ENCODE results near the gene MAN1C1. TPM values are rescaled to one million over a fixed set of nuclear protein-coding genes. Genes with fewer than 3 reads are reported as not detected.

MAN1C1 gene
- total and polyA plus RNA-seq, 2 donors from 2014 or later, result 31.7 to 65.5 TPM

GRCh38 chr1:25799935-25800702 is 183.5 kb downstream of the MAN1C1 start, which contains the start of gene SELENON:
SELENON (plus strand) TSS chr1:25800193; CDS start chr1:25800231, 38 bp downstream.
- H3K27me3 ChIP-seq (ENCODE audit: control insufficient read depth, insufficient read depth, low read length), result no peaks in the 10 kb centered on the region
- intact Hi-C loops (cut with DNase I), result loop anchor here (10.0 kb wide), 1 partner anchor 185 kb away; the partner anchor contains the start of gene MAN1C1
- DNase-seq (peak; percentile 68 to 92 (median 83)), FAIRE-seq (no peak)
- H3K36me3 ChIP-seq (ENCODE audit: control insufficient read depth in 2 of 3, insufficient read depth in 3 of 3, low read length in 3 of 3), result peaks cover 0 to under 1% (median 0%) of the 10 kb centered on the region in 3 donors
- H3K9ac ChIP-seq (ENCODE audit: low read length in 3 of 3), result peak within 1 kb of the TSS; percentile 30 to 77 (median 44)
- no peaks in the 10 kb centered on the region for H3K9me3 ChIP-seq (ENCODE audit: control insufficient read depth in 2 of 3, insufficient read depth in 1 of 3, low read length in 3 of 3)
- H3K27ac ChIP-seq (ENCODE audit: low read depth in 2 of 2, low read length in 2 of 2), result peak within 1 kb of the TSS; percentile 69 to 81
- peak within 1 kb of the TSS; percentile 56 to 65 (median 59) for H3K4me3 ChIP-seq (ENCODE audit: low read length in 3 of 3)
- TF ChIP-seq CTCF (IDR thresholded peaks at IDR 0.05; ENCODE audit: borderline replicate concordance, extremely low read depth, insufficient read depth), result no peak
- H3K4me1 ChIP-seq (ENCODE audit: control insufficient read depth in 2 of 3, insufficient read depth in 2 of 3, low read depth in 1 of 3, low read length in 3 of 3), result peaks cover 0 to 30% (median 15%) of the 10 kb centered on the region in 3 donors

DNA sequence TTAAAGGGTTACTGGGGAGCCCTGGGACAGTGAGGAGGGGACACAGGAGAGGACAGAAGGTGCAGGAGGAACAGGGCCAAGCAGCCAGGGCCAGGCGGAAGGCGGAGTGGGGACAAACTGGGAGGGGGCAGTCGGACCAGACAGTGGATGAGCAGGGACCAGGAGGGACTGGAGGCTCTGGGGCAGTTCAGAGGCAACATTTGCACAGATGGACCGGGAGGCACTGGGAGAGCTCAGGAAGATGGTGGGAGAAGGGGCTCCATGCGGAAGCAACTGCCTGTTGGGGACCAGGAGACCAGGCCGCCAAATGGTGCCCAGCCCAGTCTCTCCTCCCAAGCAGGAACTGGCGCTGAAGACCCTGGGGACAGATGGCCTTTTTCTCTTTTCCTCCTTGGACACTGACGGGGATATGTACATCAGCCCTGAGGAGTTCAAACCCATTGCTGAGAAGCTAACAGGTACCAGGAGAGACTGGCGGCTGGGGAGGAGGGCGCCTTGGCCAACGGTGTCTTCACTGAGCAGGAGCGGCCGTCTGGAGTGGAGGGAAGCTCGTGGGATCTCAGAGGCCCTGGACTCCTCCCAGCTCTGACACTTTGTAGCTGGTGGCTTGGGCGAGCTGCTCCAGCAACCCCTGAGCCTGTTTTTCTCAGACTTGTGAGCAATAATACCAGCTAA is 184.2 kb downstream of the MAN1C1 start:
- TF ChIP-seq CTCF (IDR thresholded peaks at IDR 0.05; ENCODE audit: borderline replicate concordance, extremely low read depth, insufficient read depth), result no peak
- DNase-seq (peak in 2 of 5 donors; percentile 18 to 60), FAIRE-seq (no peak)
- Histone ChIP-seq H3K27ac (ENCODE audit: low read depth in 2 of 2, low read length in 2 of 2) (no peak overlapping the region), H3K4me3 (ENCODE audit: low read length in 3 of 3) (peak overlapping the region; percentile 56 to 65 (median 59)), H3K36me3 (ENCODE audit: control insufficient read depth in 2 of 3, insufficient read depth in 3 of 3, low read length in 3 of 3) (peaks cover 0 to 5% (median 0%) of the 10 kb centered on the region in 3 donors), H3K4me1 (ENCODE audit: control insufficient read depth in 2 of 3, insufficient read depth in 2 of 3, low read depth in 1 of 3, low read length in 3 of 3) (peaks cover 0 to 32% (median 15%) of the 10 kb centered on the region in 3 donors), H3K9me3 (ENCODE audit: control insufficient read depth in 2 of 3, insufficient read depth in 1 of 3, low read length in 3 of 3) (no peaks in the 10 kb centered on the region), H3K9ac (ENCODE audit: low read length in 3 of 3) (peak overlapping the region; percentile 30 to 77 (median 44)), H3K27me3 (ENCODE audit: control insufficient read depth, insufficient read depth, low read length) (no peaks in the 10 kb centered on the region)
- intact Hi-C loops (cut with DNase I), result no loop called here

DNA sequence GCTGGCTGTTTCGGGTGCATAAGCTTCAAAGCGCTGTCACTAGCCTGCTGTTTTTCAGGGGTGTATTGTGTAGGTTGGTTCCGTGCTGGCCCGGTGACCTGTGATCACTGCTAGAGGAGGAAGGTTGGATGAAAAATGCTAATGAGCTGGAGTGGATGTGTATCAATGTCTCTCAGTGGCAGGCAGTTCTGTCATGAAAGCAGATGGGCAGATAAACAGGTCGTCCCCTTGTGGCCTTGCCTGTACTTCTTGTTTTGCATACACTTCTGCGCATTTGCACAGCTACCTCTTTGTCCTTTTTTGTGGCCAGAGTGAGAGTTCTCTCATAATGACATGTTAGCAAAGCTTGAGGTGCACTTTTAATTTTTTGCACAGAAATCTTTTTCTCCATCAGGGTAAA is 186.3 kb downstream of the MAN1C1 start:
- H3K27ac ChIP-seq (ENCODE audit: low read depth in 2 of 2, low read length in 2 of 2), result no peak overlapping the region
- DNase-seq, result no peak
- intact Hi-C loops (cut with DNase I), result no loop called here
- no peaks in the 10 kb centered on the region for H3K9me3 ChIP-seq (ENCODE audit: control insufficient read depth in 2 of 3, insufficient read depth in 1 of 3, low read length in 3 of 3)
- H3K9ac ChIP-seq (ENCODE audit: low read length in 3 of 3), result peak overlapping the region in 1 of 3 donors; percentile 5
- no peaks in the 10 kb centered on the region for H3K27me3 ChIP-seq (ENCODE audit: control insufficient read depth, insufficient read depth, low read length)
- peaks cover 0 to 7% (median 0%) of the 10 kb centered on the region in 3 donors for H3K36me3 ChIP-seq (ENCODE audit: control insufficient read depth in 2 of 3, insufficient read depth in 3 of 3, low read length in 3 of 3)
- H3K4me1 ChIP-seq (ENCODE audit: control insufficient read depth in 2 of 3, insufficient read depth in 2 of 3, low read depth in 1 of 3, low read length in 3 of 3), result peaks cover 0 to 24% (median 9%) of the 10 kb centered on the region in 3 donors
- TF ChIP-seq CTCF (IDR thresholded peaks at IDR 0.05; ENCODE audit: borderline replicate concordance, extremely low read depth, insufficient read depth), result no peak
- no peak for FAIRE-seq
- H3K4me3 ChIP-seq (ENCODE audit: low read length in 3 of 3), result no peak overlapping the region

Measured in kidney (tissue), 14 donors.